ENCODE data around the gene C3.
"Not testable (repeated sequence)": the region's sequence is repeated elsewhere in the genome, so short reads cannot be mapped to it uniquely, and the experiment has no call there.

Gene C3

DNA sequence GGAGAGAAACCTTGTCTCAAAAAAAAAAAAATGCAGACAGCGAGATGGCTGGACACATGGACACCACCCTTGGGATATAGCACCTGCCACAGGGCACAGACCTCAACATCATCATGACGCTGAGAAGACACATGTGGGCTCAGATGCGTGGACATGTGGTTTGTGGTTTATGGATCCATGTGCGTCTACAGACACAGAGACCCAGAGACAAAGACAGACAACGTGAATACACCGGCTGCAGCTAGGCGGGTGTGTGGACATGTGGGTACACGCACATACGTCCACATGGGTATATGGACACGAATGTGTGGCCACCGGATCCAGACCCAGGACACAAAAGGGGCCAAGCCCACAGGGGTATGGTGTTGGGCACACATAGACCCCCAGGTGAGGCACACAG is 51.8 kb downstream of the C3 start:
- TF ChIP-seq, protein P1, sequence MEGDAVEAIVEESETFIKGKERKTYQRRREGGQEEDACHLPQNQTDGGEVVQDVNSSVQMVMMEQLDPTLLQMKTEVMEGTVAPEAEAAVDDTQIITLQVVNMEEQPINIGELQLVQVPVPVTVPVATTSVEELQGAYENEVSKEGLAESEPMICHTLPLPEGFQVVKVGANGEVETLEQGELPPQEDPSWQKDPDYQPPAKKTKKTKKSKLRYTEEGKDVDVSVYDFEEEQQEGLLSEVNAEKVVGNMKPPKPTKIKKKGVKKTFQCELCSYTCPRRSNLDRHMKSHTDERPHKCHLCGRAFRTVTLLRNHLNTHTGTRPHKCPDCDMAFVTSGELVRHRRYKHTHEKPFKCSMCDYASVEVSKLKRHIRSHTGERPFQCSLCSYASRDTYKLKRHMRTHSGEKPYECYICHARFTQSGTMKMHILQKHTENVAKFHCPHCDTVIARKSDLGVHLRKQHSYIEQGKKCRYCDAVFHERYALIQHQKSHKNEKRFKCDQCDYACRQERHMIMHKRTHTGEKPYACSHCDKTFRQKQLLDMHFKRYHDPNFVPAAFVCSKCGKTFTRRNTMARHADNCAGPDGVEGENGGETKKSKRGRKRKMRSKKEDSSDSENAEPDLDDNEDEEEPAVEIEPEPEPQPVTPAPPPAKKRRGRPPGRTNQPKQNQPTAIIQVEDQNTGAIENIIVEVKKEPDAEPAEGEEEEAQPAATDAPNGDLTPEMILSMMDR (IDR thresholded peaks at IDR 0.05) = no peak
- TF ChIP-seq ZFX (IDR thresholded peaks at IDR 0.05; ENCODE audit: borderline replicate concordance) = no peak
- no peak overlapping the region for H3K27ac ChIP-seq

DNA sequence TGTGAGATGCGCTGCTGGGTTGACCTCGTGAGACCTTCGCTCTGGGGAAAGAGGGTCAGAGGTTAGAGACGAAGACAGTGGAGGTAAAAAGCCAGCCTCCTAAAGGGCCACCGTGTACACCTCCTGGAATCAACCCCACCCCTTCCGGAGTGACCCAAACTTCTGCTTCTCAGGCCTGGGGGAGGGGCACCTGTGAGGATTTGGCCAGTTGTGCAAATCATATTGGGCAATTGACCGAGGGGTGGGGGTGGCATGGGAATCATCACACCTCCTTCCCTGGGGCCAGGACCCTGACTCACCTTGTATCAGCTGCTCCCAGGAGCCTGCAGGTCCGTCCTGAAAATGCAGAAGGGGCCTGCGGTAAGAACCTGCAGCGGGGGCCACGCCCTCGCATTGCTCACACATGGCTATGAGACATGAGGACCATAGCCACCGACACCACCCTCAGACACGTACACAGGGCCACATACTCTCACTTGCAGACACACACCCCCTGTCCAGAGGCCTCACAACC is 53.3 kb downstream of the C3 start:
- TF ChIP-seq, protein P1 (IDR thresholded peaks at IDR 0.05) = no peak
- TF ChIP-seq ZFX (IDR thresholded peaks at IDR 0.05; ENCODE audit: borderline replicate concordance) = no peak
- no peak overlapping the region for H3K27ac ChIP-seq

DNA sequence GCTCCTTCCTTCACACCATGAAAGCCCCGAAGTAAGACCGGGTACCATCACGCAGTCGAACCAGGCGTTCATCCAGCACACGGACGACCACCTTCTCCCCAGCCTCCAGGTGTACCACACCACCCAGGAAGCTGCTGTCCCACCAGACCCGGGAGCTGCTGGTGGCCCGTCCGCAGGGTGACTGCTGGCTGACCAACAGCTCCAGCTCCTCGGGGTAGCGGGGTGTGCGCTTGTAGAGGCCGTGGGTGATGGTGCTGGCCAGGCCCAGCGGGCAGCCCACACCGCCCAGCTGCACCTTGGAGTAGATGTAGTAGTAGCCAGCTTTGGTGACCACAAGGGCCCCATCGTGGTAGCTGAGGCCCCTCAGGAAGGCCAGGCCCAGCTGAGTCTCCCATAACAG is 55.5 kb downstream of the C3 start:
- no peak for TF ChIP-seq ZFX (IDR thresholded peaks at IDR 0.05; ENCODE audit: borderline replicate concordance)
- TF ChIP-seq, protein P1 (IDR thresholded peaks at IDR 0.05) = no peak
- no peak overlapping the region for H3K27ac ChIP-seq

DNA sequence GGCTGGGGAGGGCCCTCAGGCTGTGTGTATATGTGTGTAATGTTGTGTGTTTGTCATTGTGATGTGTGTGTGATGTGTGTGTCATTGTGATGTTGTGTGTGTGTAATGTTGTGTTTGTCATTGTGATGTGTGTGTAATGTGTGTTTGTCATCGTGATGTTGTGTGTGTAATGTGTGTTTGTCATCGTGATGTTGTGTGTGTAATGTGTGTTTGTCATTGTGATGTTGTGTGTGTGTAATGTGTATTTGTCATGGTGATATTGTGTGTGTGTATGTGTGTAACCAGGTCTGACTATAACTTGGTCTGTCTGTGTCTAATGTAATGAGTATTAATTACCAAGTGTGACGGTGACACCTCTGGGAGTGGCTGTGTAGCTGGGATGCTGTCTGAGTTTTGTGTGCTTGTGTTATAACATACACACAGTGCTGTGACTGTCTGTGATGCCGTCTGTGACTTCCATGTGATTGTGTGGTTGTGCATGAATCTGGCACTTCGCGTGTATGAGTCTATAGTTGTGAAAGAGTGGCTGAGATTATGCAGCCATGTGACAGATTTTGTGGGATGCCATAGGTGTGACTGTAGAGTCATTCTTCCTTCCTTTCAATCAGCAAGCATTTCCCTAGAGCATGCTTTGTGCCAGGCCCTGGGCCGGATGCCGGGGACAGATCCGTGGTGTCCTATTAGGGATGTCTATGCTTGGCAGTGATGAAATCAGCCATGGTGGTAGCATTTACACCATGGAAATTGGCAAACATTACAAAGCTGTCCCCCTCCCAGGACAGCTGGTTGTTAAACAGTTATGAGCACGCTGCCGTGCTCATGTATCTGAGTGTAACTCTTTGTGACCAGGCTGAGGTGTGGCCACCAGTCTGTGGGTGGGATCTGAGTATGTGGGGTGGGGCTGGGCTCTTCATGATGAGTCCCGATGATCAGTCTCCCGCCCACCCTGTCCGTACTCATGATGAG is 56.9 kb downstream of the C3 start:
- TF ChIP-seq, protein P1 (IDR thresholded peaks at IDR 0.05) = no peak
- no peak for TF ChIP-seq ZFX (IDR thresholded peaks at IDR 0.05; ENCODE audit: borderline replicate concordance)
- H3K27ac ChIP-seq = no peak overlapping the region

DNA sequence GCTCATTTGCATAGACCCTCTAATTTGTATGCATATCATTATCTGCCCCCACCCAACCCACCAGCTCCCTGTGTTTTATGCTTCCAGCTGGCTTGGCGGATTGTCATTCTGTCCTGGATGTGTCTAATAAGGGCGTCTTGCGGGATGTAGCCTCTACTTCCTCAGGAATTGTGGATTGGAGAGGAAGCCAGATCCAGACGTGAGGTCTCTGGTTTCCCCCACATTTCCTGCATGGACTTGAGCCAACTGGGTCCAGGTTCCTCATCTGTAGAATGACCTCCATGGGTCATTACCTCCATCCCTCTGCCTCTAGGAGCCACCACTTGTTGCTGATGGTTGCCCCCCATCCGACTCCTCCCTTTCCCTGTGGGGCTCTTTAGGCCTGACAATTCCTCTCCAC is 57.7 kb downstream of the C3 start:
- H3K27ac ChIP-seq = no peak overlapping the region
- TF ChIP-seq, protein P1 (IDR thresholded peaks at IDR 0.05) = no peak
- no peak for TF ChIP-seq ZFX (IDR thresholded peaks at IDR 0.05; ENCODE audit: borderline replicate concordance)

GRCh38 chr19:6661509-6662244 is 58.8 kb downstream of the C3 start:
- not testable (repeated sequence) for H3K27ac ChIP-seq

DNA sequence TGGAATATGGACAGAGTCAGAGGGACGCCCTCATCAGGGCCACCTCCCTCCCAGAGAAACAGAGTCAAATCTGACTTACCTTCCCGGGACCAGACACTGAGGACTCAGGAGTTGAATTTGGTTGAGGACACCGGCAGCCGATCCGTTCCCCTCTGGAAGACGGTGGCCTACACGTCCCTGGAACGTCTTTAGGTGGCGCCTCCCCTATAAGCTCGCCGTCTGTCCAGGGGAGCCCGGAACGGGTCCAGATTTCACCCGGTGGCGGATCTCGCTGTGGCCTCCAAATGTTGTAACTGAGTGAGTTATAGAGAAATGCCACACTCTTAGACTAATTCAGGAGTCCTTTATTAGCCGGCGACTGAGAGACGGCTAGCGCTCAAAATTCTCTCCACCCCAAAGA is 59.5 kb downstream of the C3 start:
- H3K27ac ChIP-seq = no peak overlapping the region

GRCh38 chr19:6656390-6656789 is 64.1 kb downstream of the C3 start:
- H3K27ac ChIP-seq = not testable (repeated sequence)

More for the DNA sequence above, 59.5 kb downstream of the C3 start:
- TF ChIP-seq, protein P1 (IDR thresholded peaks at IDR 0.05) = no peak
- no peak for TF ChIP-seq ZFX (IDR thresholded peaks at IDR 0.05; ENCODE audit: borderline replicate concordance)

All from 22Rv1 (cell line).